ENCODE results near the gene CLDN6. TPM values are rescaled to one million over a fixed set of nuclear protein-coding genes. Genes with fewer than 3 reads are reported as not detected.
A peak's percentile ranks its signal among the peaks of the same experiment; 100 is the strongest.

The CLDN6 gene
- total and polyA plus RNA-seq, 9 of the 15 experiments (the other 6 are each of a cell fraction or from before 2014, with no cell fraction given): 0.22 to 0.75 (median 0.38) TPM; not detected in 3

DNA sequence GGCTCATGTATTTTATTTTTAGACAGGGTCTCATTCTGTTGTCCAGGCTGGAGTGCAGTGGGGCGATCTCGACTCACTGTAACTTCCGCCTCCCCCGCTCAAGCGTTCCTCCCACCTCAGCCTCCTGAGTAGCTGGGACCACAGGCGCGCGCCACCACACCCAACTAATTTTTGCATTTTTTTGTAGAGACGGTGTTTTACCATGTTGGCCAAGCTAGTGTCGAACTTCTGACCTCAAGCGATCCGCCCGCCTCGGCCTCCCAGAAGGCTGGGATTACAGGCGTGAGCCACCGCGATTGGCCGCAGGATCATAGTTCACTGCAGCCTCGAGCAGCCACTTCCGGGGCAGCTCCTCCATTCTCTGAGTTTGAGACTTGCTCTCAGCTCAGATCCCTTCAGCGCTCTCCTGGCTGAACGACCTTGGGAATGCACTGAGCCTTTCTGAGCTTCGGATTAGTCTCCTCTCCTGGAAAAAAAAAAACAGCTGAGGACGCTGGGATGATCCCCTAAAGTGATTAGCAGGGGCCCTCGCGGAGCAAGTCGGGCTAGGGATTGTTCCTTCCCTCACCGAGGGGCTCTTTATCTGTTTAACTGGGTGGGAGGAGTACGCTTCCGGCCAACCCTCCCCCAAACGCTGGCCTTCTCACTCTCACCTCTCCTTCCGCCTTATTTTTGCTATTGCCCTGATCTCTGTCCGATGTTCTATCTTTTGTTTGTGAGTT is 36.6 kb downstream of the CLDN6 start (continued):
- no peak for TF ChIP-seq ATF3 (IDR thresholded peaks at IDR 0.05)
- TF ChIP-seq ATF3 (CRISPR knock-in tag; conservative IDR thresholded peaks at IDR 0.05): no peak
- no peak for TF ChIP-seq DMBX1 (CRISPR knock-in tag; IDR thresholded peaks at IDR 0.05; ENCODE audit: borderline replicate concordance)
- no peak for TF ChIP-seq ZNF212 (CRISPR knock-in tag; IDR thresholded peaks at IDR 0.05)
- no peak for TF ChIP-seq TEAD4 (IDR thresholded peaks at IDR 0.05; ENCODE audit: low read length)
- no peak for TF ChIP-seq TEAD4 (CRISPR knock-in tag; IDR thresholded peaks at IDR 0.05; ENCODE audit: borderline replicate concordance)
- no peak for TF ChIP-seq ZHX1 (conservative IDR thresholded peaks at IDR 0.05; ENCODE audit: low read length)
- no peak for TF ChIP-seq BDP1 (IDR thresholded peaks at IDR 0.05; ENCODE audit: insufficient read depth, insufficient read length)
- no peak; the same call in 1 of the 2 replicates for TF ChIP-seq CC2D1A (IDR thresholded peaks at IDR 0.05)
- no peak for TF ChIP-seq ASH1L (IDR thresholded peaks at IDR 0.05; ENCODE audit: borderline replicate concordance, low read depth, partially characterized antibody)
- TF ChIP-seq CREM (IDR thresholded peaks at IDR 0.05; ENCODE audit: low read depth): no peak
- TF ChIP-seq HMGN3 (IDR thresholded peaks at IDR 0.05; ENCODE audit: borderline replicate concordance, extremely low read depth, insufficient read length, low read depth, low read length): no peak
- no peak for TF ChIP-seq FIP1L1 (IDR thresholded peaks at IDR 0.05; ENCODE audit: low read depth, low read length, poor library complexity, severe bottlenecking)
- no peak for TF ChIP-seq RBM25 (IDR thresholded peaks at IDR 0.05; ENCODE audit: low read depth, low read length, severe bottlenecking)
- no peak for TF ChIP-seq MCM5 (IDR thresholded peaks at IDR 0.05; ENCODE audit: low read depth)
- no peak; the same call in 1 of the 2 replicates for TF ChIP-seq SMAD4 (CRISPR knock-in tag; conservative IDR thresholded peaks at IDR 0.05)
- no peak for TF ChIP-seq NCOA2 (IDR thresholded peaks at IDR 0.05; ENCODE audit: partially characterized antibody in 2 of 2)
- TF ChIP-seq ILF3 (IDR thresholded peaks at IDR 0.05; ENCODE audit: borderline replicate concordance): no peak
- TF ChIP-seq, protein P1, sequence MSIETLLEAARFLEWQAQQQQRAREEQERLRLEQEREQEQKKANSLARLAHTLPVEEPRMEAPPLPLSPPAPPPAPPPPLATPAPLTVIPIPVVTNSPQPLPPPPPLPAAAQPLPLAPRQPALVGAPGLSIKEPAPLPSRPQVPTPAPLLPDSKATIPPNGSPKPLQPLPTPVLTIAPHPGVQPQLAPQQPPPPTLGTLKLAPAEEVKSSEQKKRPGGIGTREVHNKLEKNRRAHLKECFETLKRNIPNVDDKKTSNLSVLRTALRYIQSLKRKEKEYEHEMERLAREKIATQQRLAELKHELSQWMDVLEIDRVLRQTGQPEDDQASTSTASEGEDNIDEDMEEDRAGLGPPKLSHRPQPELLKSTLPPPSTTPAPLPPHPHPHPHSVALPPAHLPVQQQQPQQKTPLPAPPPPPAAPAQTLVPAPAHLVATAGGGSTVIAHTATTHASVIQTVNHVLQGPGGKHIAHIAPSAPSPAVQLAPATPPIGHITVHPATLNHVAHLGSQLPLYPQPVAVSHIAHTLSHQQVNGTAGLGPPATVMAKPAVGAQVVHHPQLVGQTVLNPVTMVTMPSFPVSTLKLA (conservative IDR thresholded peaks at IDR 0.05): peak in 1 of 2 experiments; percentile 34; a peak in 1 of 4 replicates
- no peak for TF ChIP-seq HOMEZ (CRISPR knock-in tag; IDR thresholded peaks at IDR 0.05)

All from K562 (cell line).